ENCODE results near the gene SLC49A3.

SLC49A3 gene

GRCh38 chr4:730511-730910 is 41.6 kb upstream of the SLC49A3 start:
- Histone ChIP-seq H3K9me3 (ENCODE audit: insufficient read depth, low read depth, low read length) (no peaks in the 10 kb centered on the region), H3K36me3 (ENCODE audit: insufficient read depth, low read length) (peaks cover 42% of the 10 kb centered on the region; the same call in 1 of the 2 replicates), H2AFZ (ENCODE audit: low read length) (no peak overlapping the region), H3K9ac (ENCODE audit: low read depth, low read length, poor library complexity, severe bottlenecking) (no peak overlapping the region), H3K4me1 (ENCODE audit: insufficient read depth, low read length, poor library complexity, severe bottlenecking) (no peaks in the 10 kb centered on the region), H3K27me3 (ENCODE audit: insufficient read depth, low read length, poor library complexity, severe bottlenecking) (no peaks in the 10 kb centered on the region), H3K9me2 (replicated peaks; ENCODE audit: low read depth, low read length) (no peaks in the 10 kb centered on the region), H3K4me2 (ENCODE audit: low read depth, low read length, poor library complexity, severe bottlenecking) (no peak overlapping the region), H3K79me2 (ENCODE audit: insufficient read depth, low read length) (peaks cover 35% of the 10 kb centered on the region; the same call in 1 of the 2 replicates), H3K4me3 (ENCODE audit: low read length, poor library complexity, severe bottlenecking) (no peak overlapping the region), H3F3A (ENCODE audit: low read depth) (no peaks in the 10 kb centered on the region), H4K20me1 (ENCODE audit: insufficient read depth, low read length, poor library complexity, severe bottlenecking) (peaks cover 23% of the 10 kb centered on the region)
- TF ChIP-seq CTCF (conservative IDR thresholded peaks at IDR 0.05; ENCODE audit: low read length) (no peak), EZH2phosphoT487 (IDR thresholded peaks at IDR 0.05; ENCODE audit: borderline replicate concordance) (no peak)

- H3K36me3 ChIP-seq (ENCODE audit: insufficient read depth, low read length): peaks cover 33% of the 10 kb centered on the region; the same call in 1 of the 2 replicates
- H2AFZ ChIP-seq (ENCODE audit: low read length): no peak overlapping the region
- H3K4me1 ChIP-seq (ENCODE audit: insufficient read depth, low read length, poor library complexity, severe bottlenecking): no peaks in the 10 kb centered on the region
- TF ChIP-seq CTCF (conservative IDR thresholded peaks at IDR 0.05; ENCODE audit: low read length) (no peak), EZH2phosphoT487 (IDR thresholded peaks at IDR 0.05; ENCODE audit: borderline replicate concordance) (no peak)
- no peaks in the 10 kb centered on the region for H3F3A ChIP-seq (ENCODE audit: low read depth)
- H3K79me2 ChIP-seq (ENCODE audit: insufficient read depth, low read length): peaks cover 44% of the 10 kb centered on the region; the same call in 1 of the 2 replicates
- no peak overlapping the region for H3K9ac ChIP-seq (ENCODE audit: low read depth, low read length, poor library complexity, severe bottlenecking)
- no peaks in the 10 kb centered on the region for H3K9me3 ChIP-seq (ENCODE audit: insufficient read depth, low read depth, low read length)
- no peaks in the 10 kb centered on the region for H3K9me2 ChIP-seq (replicated peaks; ENCODE audit: low read depth, low read length)
- no peaks in the 10 kb centered on the region for H3K27me3 ChIP-seq (ENCODE audit: insufficient read depth, low read length, poor library complexity, severe bottlenecking)
- H3K4me3 ChIP-seq (ENCODE audit: low read length, poor library complexity, severe bottlenecking): no peak overlapping the region
- no peak overlapping the region for H3K4me2 ChIP-seq (ENCODE audit: low read depth, low read length, poor library complexity, severe bottlenecking)
- peaks cover 23% of the 10 kb centered on the region for H4K20me1 ChIP-seq (ENCODE audit: insufficient read depth, low read length, poor library complexity, severe bottlenecking)
These were observed 40.7 kb upstream of the SLC49A3 start for GRCh38 chr4:729336-730315.

- H3F3A ChIP-seq (ENCODE audit: low read depth): no peaks in the 10 kb centered on the region
- H3K4me3 ChIP-seq (ENCODE audit: low read length, poor library complexity, severe bottlenecking): no peak overlapping the region
- H3K9ac ChIP-seq (ENCODE audit: low read depth, low read length, poor library complexity, severe bottlenecking): no peak overlapping the region
- no peak for TF ChIP-seq EZH2phosphoT487 (IDR thresholded peaks at IDR 0.05; ENCODE audit: borderline replicate concordance)
- TF ChIP-seq CTCF (conservative IDR thresholded peaks at IDR 0.05; ENCODE audit: low read length): no peak
- no peaks in the 10 kb centered on the region for H3K4me1 ChIP-seq (ENCODE audit: insufficient read depth, low read length, poor library complexity, severe bottlenecking)
- no peak overlapping the region for H2AFZ ChIP-seq (ENCODE audit: low read length)
- peaks cover 28% of the 10 kb centered on the region for H4K20me1 ChIP-seq (ENCODE audit: insufficient read depth, low read length, poor library complexity, severe bottlenecking)
- peaks cover 62% of the 10 kb centered on the region; the same call in 1 of the 2 replicates for H3K79me2 ChIP-seq (ENCODE audit: insufficient read depth, low read length)
- no peaks in the 10 kb centered on the region for H3K9me3 ChIP-seq (ENCODE audit: insufficient read depth, low read depth, low read length)
- peaks cover 20% of the 10 kb centered on the region; the same call in 1 of the 2 replicates for H3K36me3 ChIP-seq (ENCODE audit: insufficient read depth, low read length)
- H3K4me2 ChIP-seq (ENCODE audit: low read depth, low read length, poor library complexity, severe bottlenecking): no peak overlapping the region
- H3K9me2 ChIP-seq (replicated peaks; ENCODE audit: low read depth, low read length): no peaks in the 10 kb centered on the region
- no peaks in the 10 kb centered on the region for H3K27me3 ChIP-seq (ENCODE audit: insufficient read depth, low read length, poor library complexity, severe bottlenecking)
These were observed 38.6 kb upstream of the SLC49A3 start for GRCh38 chr4:727576-727975.
